Neural progenitor cell (in vitro differentiated cells): ENCODE results near the gene ZNF184.
"Not testable (repeated sequence)": the region's sequence is repeated elsewhere in the genome, so short reads cannot be mapped to it uniquely, and the experiment has no call there.

Experiments used
- EZH2 ChIP-seq: fragments of 200-600 bp; sonication (generic); IDR thresholded peaks from 2 replicates; pipeline ENCODE4 v1.6.1; 2017; ENCODE audit warnings: antibody characterized with exemption, mild to moderate bottlenecking, moderate library complexity
- EZH2phosphoT487 ChIP-seq: fragments of 200-600 bp; sonication (generic); IDR thresholded peaks from 2 replicates; pipeline ENCODE4 v1.6.1; 2017; ENCODE audit warnings: antibody characterized with exemption
- TF ChIP-seq, protein P1 (sequence below): fragments of 200-600 bp; sonication (generic); IDR thresholded peaks from 2 replicates; pipeline ENCODE4 v1.5.1; 2017; ENCODE audit warnings: antibody characterized with exemption, mild to moderate bottlenecking

DNA sequence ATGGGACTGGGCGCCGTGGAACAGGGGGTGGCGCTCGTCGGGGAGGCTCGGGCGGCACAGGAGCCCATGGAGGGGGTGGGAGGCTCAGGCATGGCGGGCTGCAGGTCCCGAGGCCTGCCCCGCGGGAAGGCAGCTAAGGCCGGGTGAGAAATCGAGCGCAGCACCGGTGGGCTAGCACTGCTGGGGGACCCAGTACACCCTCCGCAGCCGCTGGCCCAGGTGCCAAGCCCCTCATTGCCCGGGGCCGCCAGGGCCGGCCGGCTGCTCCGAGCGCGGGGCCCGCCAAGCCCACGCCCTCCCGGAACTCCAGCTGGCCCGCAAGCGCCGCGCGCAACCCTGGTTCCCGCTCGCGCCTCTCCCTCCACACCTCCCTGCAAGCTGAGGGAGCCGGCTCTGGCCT is 48.1 kb downstream of the ZNF184 start:
- TF ChIP-seq, protein P1, sequence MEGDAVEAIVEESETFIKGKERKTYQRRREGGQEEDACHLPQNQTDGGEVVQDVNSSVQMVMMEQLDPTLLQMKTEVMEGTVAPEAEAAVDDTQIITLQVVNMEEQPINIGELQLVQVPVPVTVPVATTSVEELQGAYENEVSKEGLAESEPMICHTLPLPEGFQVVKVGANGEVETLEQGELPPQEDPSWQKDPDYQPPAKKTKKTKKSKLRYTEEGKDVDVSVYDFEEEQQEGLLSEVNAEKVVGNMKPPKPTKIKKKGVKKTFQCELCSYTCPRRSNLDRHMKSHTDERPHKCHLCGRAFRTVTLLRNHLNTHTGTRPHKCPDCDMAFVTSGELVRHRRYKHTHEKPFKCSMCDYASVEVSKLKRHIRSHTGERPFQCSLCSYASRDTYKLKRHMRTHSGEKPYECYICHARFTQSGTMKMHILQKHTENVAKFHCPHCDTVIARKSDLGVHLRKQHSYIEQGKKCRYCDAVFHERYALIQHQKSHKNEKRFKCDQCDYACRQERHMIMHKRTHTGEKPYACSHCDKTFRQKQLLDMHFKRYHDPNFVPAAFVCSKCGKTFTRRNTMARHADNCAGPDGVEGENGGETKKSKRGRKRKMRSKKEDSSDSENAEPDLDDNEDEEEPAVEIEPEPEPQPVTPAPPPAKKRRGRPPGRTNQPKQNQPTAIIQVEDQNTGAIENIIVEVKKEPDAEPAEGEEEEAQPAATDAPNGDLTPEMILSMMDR: not testable (repeated sequence)
- TF ChIP-seq EZH2phosphoT487, EZH2: not testable (repeated sequence)
